GM12864 (cell line): ENCODE results near the gene WDR62.

Experiments
- DNase-seq: peaks from one replicate; pipeline ENCODE4 v3.0.0-alpha.2; 2011; ENCODE audit warnings: low read depth
- H3K4me3 ChIP-seq: 2 replicates; pipeline ENCODE4 v1.5.1; 2011; ENCODE audit warnings: mild to moderate bottlenecking, low read depth, low read length, control low read depth
- CTCF ChIP-seq: IDR thresholded peaks from 2 replicates; pipeline ENCODE4 v1.5.1; 2011; ENCODE audit warnings: low read depth, mild to moderate bottlenecking, moderate library complexity, low read length, control low read depth, inconsistent platforms; ENCODE audit errors: missing control alignments

Gene WDR62

DNA sequence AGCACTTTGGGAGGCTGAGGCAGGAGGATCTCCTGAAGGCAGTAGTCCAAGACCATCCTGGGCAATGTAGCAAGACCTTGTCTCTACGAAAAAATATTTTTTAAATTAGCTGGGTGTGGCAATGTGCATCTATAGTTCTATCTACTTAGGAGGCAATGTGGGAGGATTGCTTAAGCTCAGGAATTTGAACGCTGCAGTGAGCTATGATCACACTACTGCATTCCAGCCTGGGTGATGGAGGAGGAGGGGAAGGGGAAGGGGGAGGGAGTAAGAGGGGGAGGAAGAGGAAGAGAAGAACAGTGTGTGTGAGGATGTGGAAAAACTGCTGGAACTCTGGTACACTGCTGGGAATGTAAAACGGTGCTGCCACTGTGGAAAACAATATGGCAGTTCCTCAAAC is 12.9 kb upstream of the WDR62 start:
- H3K4me3 ChIP-seq: no peak overlapping the region
- no peak for TF ChIP-seq CTCF
- DNase-seq: no peak

- TF ChIP-seq CTCF: no peak
- no peak for DNase-seq
- H3K4me3 ChIP-seq: no peak overlapping the region
These were observed 10.7 kb upstream of the WDR62 start for GRCh38 chr19:36043952-36044351.

- TF ChIP-seq CTCF: no peak
- no peak for DNase-seq
These were observed 8.2 kb upstream of the WDR62 start for GRCh38 chr19:36046443-36047050.

GRCh38 chr19:36047835-36048234 is 6.9 kb upstream of the WDR62 start:
- no peak overlapping the region for H3K4me3 ChIP-seq
- no peak for TF ChIP-seq CTCF

More at GRCh38 chr19:36046443-36047050, 8.2 kb upstream of the WDR62 start:
- no peak overlapping the region for H3K4me3 ChIP-seq

GRCh38 chr19:36049080-36049698 is 5.5 kb upstream of the WDR62 start:
- TF ChIP-seq CTCF: no peak
- DNase-seq: no peak
- H3K4me3 ChIP-seq: no peak overlapping the region

More at GRCh38 chr19:36047835-36048234, 6.9 kb upstream of the WDR62 start:
- no peak for DNase-seq

GRCh38 chr19:36051236-36051635 is 3.5 kb upstream of the WDR62 start:
- no peak for TF ChIP-seq CTCF
- H3K4me3 ChIP-seq: no peak overlapping the region
- no peak for DNase-seq

DNA sequence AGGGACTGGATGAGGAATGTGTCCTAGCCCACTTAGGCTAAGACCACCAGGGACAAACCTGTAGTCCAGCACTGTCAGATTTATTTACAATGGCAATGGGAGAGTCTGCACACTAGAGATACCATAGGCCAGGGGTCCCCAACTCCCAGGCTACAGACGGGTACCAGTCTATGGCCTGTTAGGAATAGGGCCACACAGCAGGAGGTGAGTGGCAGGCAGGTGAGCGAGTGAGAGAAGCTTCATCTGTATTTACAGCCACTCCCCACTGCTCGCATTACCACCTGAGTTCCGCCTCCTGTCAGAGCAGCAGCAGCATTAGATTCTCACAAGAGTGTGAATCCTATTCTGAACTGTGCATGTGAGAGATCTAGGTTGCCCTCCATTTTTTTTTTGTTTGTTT is 3.1 kb upstream of the WDR62 start:
- no peak overlapping the region for H3K4me3 ChIP-seq
- TF ChIP-seq CTCF: no peak
- DNase-seq: no peak
